ENCODE results near the gene CTNND2. TPM values are rescaled to one million over a fixed set of nuclear protein-coding genes. Genes with fewer than 3 reads are reported as not detected.

The CTNND2 gene
- total RNA-seq, 1 experiment from 2014 or later = 7.0 TPM

GRCh38 chr5:11452852-11453251, 451.4 kb downstream of the CTNND2 start:
- Mint-ChIP-seq H3K4me3 (no peak overlapping the region), H3K9me3 (no peaks in the 10 kb centered on the region), H3K27me3 (ENCODE audit: low read depth) (peaks cover 2% of the 10 kb centered on the region; the same call in 1 of the 2 replicates), H3K4me1 (peaks cover 0 to 3% of the 10 kb centered on the region in 2 experiments; a peak in 3 of 4 replicates), H3K36me3 (ENCODE audit: insufficient read depth in 1 of 3, low read depth in 3 of 3) (no peaks in the 10 kb centered on the region), H3K27ac (no peak overlapping the region)
- H3K56ac ChIP-seq (ENCODE audit: insufficient read length, low read depth, low read length) = no peak overlapping the region
- no peaks in the 10 kb centered on the region for H4K20me1 ChIP-seq (ENCODE audit: control insufficient read depth, insufficient read depth, insufficient read length)
- H4K91ac ChIP-seq (ENCODE audit: insufficient read length, low read depth, low read length) = no peak overlapping the region
- no peak overlapping the region for H2BK5ac ChIP-seq (ENCODE audit: insufficient read length, low read length)
- H2BK15ac ChIP-seq (ENCODE audit: low read depth, low read length) = no peak overlapping the region
- H3K9ac ChIP-seq (ENCODE audit: extremely low read depth, insufficient read length, low read length) = no peak overlapping the region
- no peak overlapping the region for H3T11ph ChIP-seq (ENCODE audit: low read length)
- H3K9me3 ChIP-seq (ENCODE audit: control insufficient read depth, low read depth, low read length) = no peaks in the 10 kb centered on the region
- no peak overlapping the region for H2BK20ac ChIP-seq (ENCODE audit: low read depth, low read length, poor library complexity, severe bottlenecking)
- H3K4ac ChIP-seq (ENCODE audit: low read depth, low read length) = no peak overlapping the region
- H4K8ac ChIP-seq (replicated peaks; ENCODE audit: insufficient read length, low read depth, low read length) = no peak overlapping the region
- no peaks in the 10 kb centered on the region for H3K79me1 ChIP-seq (ENCODE audit: insufficient read depth, low read depth, low read length, poor library complexity, severe bottlenecking)
- no peak overlapping the region for H2AFZ ChIP-seq (ENCODE audit: low read length)
- TF ChIP-seq, protein P1, sequence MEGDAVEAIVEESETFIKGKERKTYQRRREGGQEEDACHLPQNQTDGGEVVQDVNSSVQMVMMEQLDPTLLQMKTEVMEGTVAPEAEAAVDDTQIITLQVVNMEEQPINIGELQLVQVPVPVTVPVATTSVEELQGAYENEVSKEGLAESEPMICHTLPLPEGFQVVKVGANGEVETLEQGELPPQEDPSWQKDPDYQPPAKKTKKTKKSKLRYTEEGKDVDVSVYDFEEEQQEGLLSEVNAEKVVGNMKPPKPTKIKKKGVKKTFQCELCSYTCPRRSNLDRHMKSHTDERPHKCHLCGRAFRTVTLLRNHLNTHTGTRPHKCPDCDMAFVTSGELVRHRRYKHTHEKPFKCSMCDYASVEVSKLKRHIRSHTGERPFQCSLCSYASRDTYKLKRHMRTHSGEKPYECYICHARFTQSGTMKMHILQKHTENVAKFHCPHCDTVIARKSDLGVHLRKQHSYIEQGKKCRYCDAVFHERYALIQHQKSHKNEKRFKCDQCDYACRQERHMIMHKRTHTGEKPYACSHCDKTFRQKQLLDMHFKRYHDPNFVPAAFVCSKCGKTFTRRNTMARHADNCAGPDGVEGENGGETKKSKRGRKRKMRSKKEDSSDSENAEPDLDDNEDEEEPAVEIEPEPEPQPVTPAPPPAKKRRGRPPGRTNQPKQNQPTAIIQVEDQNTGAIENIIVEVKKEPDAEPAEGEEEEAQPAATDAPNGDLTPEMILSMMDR (conservative IDR thresholded peaks at IDR 0.05) = no peak
- H3K23me2 ChIP-seq (ENCODE audit: insufficient read length, low read depth, low read length, poor library complexity, severe bottlenecking) = no peaks in the 10 kb centered on the region
- no peak for DNase-seq
- no peak overlapping the region for H3K27ac ChIP-seq (ENCODE audit: insufficient read length, low read depth, low read length)
- no peaks in the 10 kb centered on the region for H3K4me1 ChIP-seq (ENCODE audit: insufficient read depth, low read length)
- H2BK120ac ChIP-seq (ENCODE audit: low read depth, low read length, poor library complexity, severe bottlenecking) = no peak overlapping the region
- WGBS (ENCODE audit: extremely low coverage, insufficient read length, low lambda C conversion rate) = no CpG with 5 or more reads among the region's 2 CpGs
- H3K4me2 ChIP-seq (ENCODE audit: insufficient read depth, insufficient read length, low read length) = no peak overlapping the region
- H3K18ac ChIP-seq (ENCODE audit: insufficient read length, low read depth, low read length) = no peak overlapping the region
- no peaks in the 10 kb centered on the region for H3K79me2 ChIP-seq (ENCODE audit: insufficient read depth, low read length)
- no peak overlapping the region for H3K14ac ChIP-seq (ENCODE audit: insufficient read depth, low read length)
- H2BK12ac ChIP-seq (ENCODE audit: insufficient read length, low read depth, low read length) = no peak overlapping the region
- no peaks in the 10 kb centered on the region for H3K27me3 ChIP-seq (ENCODE audit: insufficient read depth, low read length)
- no peak overlapping the region for H3K23ac ChIP-seq (ENCODE audit: insufficient read length, low read depth, low read length)
- no peak overlapping the region for H4K5ac ChIP-seq (ENCODE audit: insufficient read length, low read depth, low read length)
- no peak overlapping the region for H2AK5ac ChIP-seq (ENCODE audit: insufficient read length, low read length)
